Erythroblast (primary cell): ENCODE data around the gene PROX1.

ENCODE experiments used
- GATA1 ChIP-seq: IDR thresholded peaks from 2 replicates; pipeline ENCODE4 v1.6.1; 2011; ENCODE audit warnings: low read depth, mild to moderate bottlenecking, control low read depth, low read length, moderate library complexity
- POLR2A ChIP-seq: IDR thresholded peaks from 2 replicates; pipeline ENCODE4 v1.6.1; 2011; ENCODE audit warnings: mild to moderate bottlenecking, low read length

DNA sequence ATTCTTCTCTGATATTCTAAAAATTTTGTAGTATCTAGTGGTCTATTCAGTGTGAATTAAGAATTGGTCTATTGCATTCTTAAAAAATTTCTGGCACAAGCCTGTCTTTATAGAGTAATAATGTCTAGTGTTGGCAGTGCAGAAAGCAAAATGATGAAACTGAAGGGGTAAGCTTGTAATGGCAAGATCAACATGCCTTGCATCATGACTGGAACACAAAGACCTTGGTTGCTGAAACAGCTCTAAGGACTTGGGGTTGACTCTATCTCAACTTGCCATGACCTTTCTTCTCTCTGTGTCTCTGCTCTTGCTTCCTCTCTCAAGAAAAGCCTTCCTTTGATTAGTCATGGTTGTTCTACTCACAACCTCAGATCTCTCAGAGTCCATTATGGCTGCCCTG, 46.8 kb upstream of the PROX1 start:
- TF ChIP-seq POLR2A = no peak
- no peak for TF ChIP-seq GATA1
